Coronary artery (tissue), 2 donors: ENCODE measurements around the gene CDH24.

Experiments used
- DNase-seq: peaks from one replicate; pipeline ENCODE4 v3.0.0-alpha.2; 2017; ENCODE audit warnings: low spot score
- H3K27ac ChIP-seq, 2 donors: fragments of 200-600 bp; sonication (generic); one replicate each; pipeline ENCODE4 v1.5.1; 2016 to 2019
- H3K4me3 ChIP-seq: fragments of 200-600 bp; sonication (generic); 2 replicates; pipeline ENCODE4 v1.5.1; 2016; ENCODE audit warnings: mild to moderate bottlenecking, moderate library complexity
- CTCF ChIP-seq: fragments of 200-600 bp; sonication (generic); IDR thresholded peaks from one replicate; pipeline ENCODE4 v1.5.1; 2019; ENCODE audit warnings: antibody characterized with exemption

Gene CDH24

GRCh38 chr14:23033251-23033727, 24.0 kb downstream of the CDH24 start:
- no peak for DNase-seq
- Histone ChIP-seq H3K27ac (no peak overlapping the region), H3K4me3 (peak overlapping the region; percentile 77)
- no peak for TF ChIP-seq CTCF

- Histone ChIP-seq H3K27ac (no peak overlapping the region), H3K4me3 (no peak overlapping the region)
- TF ChIP-seq CTCF, result no peak
- DNase-seq, result no peak
These were observed 26.4 kb downstream of the CDH24 start for GRCh38 chr14:23030936-23031335.

- no peak for TF ChIP-seq CTCF
- Histone ChIP-seq H3K4me3 (no peak overlapping the region), H3K27ac (no peak overlapping the region)
- DNase-seq, result no peak
These were observed 28.5 kb downstream of the CDH24 start for GRCh38 chr14:23028799-23029198.

- no peak for TF ChIP-seq CTCF
- no peak for DNase-seq
- H3K27ac ChIP-seq, result no peak overlapping the region
- H3K4me3 ChIP-seq, result no peak overlapping the region
These were observed 32.0 kb downstream of the CDH24 start for GRCh38 chr14:23025151-23025814.

- no peak for DNase-seq
- TF ChIP-seq CTCF, result no peak
These were observed 32.7 kb downstream of the CDH24 start for GRCh38 chr14:23024612-23025075.

GRCh38 chr14:23023795-23024152, 33.5 kb downstream of the CDH24 start:
- TF ChIP-seq CTCF, result no peak
- DNase-seq, result no peak
- H3K4me3 ChIP-seq, result no peak overlapping the region
- no peak overlapping the region for H3K27ac ChIP-seq

More at GRCh38 chr14:23024612-23025075, 32.7 kb downstream of the CDH24 start:
- no peak overlapping the region for H3K27ac ChIP-seq
- H3K4me3 ChIP-seq, result no peak overlapping the region
